Measurements from ENCODE around the gene SBF2. TPM values are rescaled to one million over a fixed set of nuclear protein-coding genes. Genes with fewer than 3 reads are reported as not detected.
A peak's percentile ranks its signal among the peaks of the same experiment; 100 is the strongest.
"Not testable (repeated sequence)": the region's sequence is repeated elsewhere in the genome, so short reads cannot be mapped to it uniquely, and the experiment has no call there.

The SBF2 gene
- total RNA-seq, 1 donor from 2014 or later, result 26.2 TPM

DNA sequence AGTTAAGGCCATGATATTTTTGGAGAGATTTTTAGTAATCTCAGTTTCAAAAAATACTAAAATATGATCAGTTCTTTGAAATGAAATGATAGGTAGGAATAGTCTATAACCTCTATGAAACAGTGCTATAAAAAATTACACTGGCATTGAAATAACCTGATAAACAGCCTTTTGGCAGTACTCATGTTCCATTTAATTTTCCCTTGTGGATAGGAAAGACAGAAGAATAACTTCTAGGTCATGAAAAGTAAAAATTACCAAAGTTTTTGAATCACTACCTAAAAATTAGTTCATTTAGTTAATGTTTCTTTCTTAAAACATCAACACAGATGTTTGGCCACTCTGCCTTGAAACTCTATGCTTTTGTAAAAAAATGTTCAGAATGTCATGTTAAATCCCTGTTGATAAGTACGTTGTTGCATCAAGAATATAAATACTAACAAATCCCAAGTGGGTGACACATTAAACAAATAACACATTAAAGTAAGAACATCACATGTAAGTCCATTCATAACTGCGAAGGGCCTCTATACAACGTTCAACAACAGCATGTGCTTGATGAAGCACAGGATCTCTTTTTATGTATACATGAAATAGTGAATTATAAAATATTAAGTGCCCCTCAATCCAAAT, 339.9 kb downstream of the SBF2 start:
- no peak for DNase-seq (ENCODE audit: low read depth)
- H3K4me3 ChIP-seq (ENCODE audit: low read depth, low read length), result no peak overlapping the region
- TF ChIP-seq, protein P1, sequence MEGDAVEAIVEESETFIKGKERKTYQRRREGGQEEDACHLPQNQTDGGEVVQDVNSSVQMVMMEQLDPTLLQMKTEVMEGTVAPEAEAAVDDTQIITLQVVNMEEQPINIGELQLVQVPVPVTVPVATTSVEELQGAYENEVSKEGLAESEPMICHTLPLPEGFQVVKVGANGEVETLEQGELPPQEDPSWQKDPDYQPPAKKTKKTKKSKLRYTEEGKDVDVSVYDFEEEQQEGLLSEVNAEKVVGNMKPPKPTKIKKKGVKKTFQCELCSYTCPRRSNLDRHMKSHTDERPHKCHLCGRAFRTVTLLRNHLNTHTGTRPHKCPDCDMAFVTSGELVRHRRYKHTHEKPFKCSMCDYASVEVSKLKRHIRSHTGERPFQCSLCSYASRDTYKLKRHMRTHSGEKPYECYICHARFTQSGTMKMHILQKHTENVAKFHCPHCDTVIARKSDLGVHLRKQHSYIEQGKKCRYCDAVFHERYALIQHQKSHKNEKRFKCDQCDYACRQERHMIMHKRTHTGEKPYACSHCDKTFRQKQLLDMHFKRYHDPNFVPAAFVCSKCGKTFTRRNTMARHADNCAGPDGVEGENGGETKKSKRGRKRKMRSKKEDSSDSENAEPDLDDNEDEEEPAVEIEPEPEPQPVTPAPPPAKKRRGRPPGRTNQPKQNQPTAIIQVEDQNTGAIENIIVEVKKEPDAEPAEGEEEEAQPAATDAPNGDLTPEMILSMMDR (conservative IDR thresholded peaks at IDR 0.05; ENCODE audit: low read depth, low read length), result no peak

DNA sequence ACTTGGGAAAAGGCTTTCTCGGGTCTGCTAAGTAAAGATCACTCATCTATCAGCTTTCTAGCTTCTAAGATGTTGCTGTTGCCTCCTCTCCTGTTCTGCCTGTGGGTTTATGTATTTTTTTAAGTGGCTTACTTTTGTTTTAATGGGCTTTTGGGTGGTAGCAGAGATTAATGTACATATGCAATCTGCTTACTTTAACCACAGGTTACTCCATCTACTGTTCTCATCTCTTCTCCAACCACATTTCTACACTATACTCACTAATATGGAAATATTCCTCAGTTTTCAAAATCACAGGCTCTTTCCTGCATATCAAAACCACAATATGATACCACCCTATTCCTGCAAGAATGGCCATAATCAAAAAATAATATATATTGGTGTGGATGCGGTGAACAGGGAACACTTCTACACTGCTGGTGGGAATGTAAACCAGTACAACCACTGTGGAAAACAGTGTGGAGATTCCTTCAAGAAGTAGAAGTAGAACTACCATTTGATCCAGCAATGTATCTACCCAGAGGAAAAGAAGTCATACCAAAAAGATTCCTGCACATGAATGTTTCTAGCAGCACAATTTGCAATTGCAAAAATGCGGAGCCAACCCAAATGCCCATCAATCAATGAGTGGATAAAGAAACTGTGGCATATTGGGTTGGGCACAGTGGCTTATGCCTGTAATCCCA, 341.4 kb downstream of the SBF2 start:
- no peak for DNase-seq (ENCODE audit: low read depth)
- TF ChIP-seq, protein P1 (conservative IDR thresholded peaks at IDR 0.05; ENCODE audit: low read depth, low read length), result no peak
- no peak overlapping the region for H3K4me3 ChIP-seq (ENCODE audit: low read depth, low read length)

DNA sequence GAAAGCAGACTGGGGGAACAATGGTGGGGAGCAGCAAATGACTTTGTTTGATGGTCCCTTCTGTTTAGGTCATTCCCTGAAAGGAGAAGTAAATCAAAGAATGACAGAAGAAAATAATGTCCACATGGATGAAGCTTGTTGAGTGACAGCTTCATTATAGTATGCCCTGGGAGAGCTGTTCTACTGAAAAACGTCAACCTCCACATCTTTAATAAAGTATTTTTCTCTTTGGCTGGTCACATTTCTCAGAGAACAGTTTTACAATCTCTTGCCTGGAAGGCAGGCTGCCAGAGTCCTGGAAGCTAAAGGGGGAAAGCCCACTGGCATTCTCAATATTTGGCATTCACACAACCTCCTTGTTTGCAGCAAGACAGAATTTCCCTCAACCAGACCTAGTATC, 342.2 kb downstream of the SBF2 start:
- no peak for DNase-seq (ENCODE audit: low read depth)
- H3K4me3 ChIP-seq (ENCODE audit: low read depth, low read length), result no peak overlapping the region
- TF ChIP-seq, protein P1 (conservative IDR thresholded peaks at IDR 0.05; ENCODE audit: low read depth, low read length), result no peak

DNA sequence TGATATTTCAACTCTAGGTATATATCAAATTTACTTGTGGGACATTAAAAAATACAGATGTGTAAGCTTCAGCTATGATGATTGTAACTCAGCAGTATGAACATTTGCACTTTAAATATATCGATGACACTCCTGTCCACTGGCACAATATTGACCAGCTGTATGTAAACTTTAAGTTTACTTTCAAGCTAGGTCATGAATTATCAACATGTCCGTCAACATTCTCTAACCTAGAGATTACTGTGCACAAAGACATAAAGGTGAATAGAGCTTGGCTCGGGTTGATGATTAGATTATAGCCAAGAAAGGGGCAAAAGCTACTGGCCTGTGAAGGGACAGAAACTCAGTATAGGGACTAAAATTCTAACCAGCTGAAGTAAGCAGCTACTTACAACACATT, 343.6 kb downstream of the SBF2 start:
- H3K4me3 ChIP-seq (ENCODE audit: low read depth, low read length), result no peak overlapping the region
- DNase-seq (ENCODE audit: low read depth), result no peak
- TF ChIP-seq, protein P1 (conservative IDR thresholded peaks at IDR 0.05; ENCODE audit: low read depth, low read length), result no peak

DNA sequence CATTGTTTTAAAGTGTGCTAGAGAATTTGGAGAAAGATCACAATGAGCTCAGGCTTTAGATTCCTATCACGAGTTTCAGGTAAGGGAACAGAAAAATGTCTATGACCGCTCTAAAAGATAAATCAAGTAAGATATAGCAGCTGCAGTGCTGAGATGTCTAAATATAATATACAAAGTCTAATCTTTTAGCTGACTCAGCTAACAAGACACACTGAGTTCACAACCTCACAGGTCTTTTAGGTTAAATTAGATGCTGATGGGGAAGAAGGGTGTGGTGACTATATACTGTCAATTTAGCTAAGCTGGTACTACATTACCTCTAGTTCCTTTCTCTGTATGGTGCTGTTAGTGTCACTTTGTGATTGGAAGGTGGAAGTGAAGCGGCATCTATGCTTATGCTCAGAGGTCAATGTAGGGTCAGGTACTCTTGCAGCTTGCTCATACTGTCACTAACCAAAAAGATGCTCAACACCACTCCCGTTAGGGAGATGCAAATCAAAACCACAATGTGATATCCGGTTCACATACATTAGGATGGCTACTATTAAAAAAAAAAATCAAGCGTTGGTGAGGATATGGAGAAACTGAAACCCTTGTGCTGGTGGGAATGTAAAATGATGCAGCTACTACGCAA, 346.7 kb downstream of the SBF2 start:
- H3K4me3 ChIP-seq (ENCODE audit: low read depth, low read length), result no peak overlapping the region
- no peak for DNase-seq (ENCODE audit: low read depth)
- TF ChIP-seq, protein P1 (conservative IDR thresholded peaks at IDR 0.05; ENCODE audit: low read depth, low read length), result no peak

DNA sequence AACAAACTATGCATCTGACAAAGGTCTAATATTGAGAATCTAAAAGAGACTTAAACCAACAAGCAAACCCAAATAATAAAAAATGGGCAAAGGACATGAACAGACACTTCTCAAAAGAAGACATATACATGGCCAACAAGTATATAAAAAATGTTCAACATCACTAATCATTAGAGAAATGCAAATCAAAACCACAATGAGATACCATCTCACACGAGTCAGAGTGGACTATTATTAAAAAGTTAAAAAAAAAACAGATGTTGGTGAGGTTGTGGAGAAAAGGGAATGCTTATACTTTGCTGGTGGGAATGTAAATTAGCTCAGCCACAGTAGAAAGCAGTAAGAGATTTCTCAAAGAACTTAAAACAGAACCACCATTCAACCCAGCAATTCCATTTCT, 348.3 kb downstream of the SBF2 start:
- not testable (repeated sequence) for DNase-seq (ENCODE audit: low read depth); H3K4me3 ChIP-seq (ENCODE audit: low read depth, low read length)

DNA sequence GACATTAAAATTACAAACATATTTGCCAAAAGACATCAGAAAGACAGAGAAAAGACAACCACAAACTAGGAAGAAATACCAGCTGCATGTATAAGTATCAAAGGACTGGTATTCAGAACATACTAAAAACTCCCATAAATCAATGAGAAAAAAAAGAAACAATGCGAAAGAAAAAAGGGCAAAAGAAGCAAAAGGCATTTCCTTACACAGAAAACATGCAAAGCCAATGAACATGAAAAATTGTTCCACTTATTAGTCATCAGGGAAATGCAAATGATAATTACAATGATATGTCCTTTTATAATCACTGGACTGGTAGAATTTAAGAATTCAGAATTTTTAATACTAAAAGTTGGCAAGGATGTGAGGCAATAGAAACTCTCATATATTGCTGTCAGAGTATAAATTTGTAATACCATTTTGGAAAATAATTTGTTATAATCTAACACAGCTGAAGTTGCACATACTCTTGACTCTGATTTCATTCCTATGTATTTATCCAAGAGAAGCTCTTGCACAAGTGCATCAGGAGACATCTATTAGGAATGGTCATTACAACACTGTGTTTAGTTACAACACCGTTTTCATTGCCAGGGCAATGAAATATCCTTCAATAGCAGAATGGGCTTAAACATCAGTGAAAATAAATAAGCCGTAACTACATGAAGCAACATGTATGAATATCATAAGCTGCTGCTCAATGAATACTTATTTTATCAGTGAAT, 350.5 kb downstream of the SBF2 start:
- TF ChIP-seq, protein P1 (conservative IDR thresholded peaks at IDR 0.05; ENCODE audit: low read depth, low read length), result no peak
- peak; percentile 15 for DNase-seq (ENCODE audit: low read depth)

More for the DNA sequence above, 350.5 kb downstream of the SBF2 start:
- no peak overlapping the region for H3K4me3 ChIP-seq (ENCODE audit: low read depth, low read length)

Measured in epithelial cell of proximal tubule (primary cell).